K562 (cell line): ENCODE data around the gene USP20. TPM values are rescaled to one million over a fixed set of nuclear protein-coding genes. Genes with fewer than 3 reads are reported as not detected.

ENCODE experiments used
- DPF2 ChIP-seq: fragments of 450-650 bp; IDR thresholded peaks from 2 replicates; pipeline ENCODE4 v1.6.1; 2016
- HNRNPK ChIP-seq: fragments of 200-400 bp; formaldehyde crosslinking; IDR thresholded peaks from one replicate; pipeline ENCODE4 v1.6.1; 2018; ENCODE audit warnings: mild to moderate bottlenecking, low read depth, low read length; ENCODE audit not compliant: poor library complexity, severe bottlenecking
- PCBP1 ChIP-seq: fragments of 200-400 bp; formaldehyde crosslinking; IDR thresholded peaks from 2 replicates; pipeline ENCODE4 v1.6.1; 2018; ENCODE audit warnings: mild to moderate bottlenecking, low read depth, low read length; ENCODE audit not compliant: poor library complexity, severe bottlenecking
- POLR3A ChIP-seq: IDR thresholded peaks from 2 replicates; pipeline ENCODE4 v1.6.1; 2011; ENCODE audit warnings: borderline replicate concordance, mild to moderate bottlenecking, moderate library complexity; ENCODE audit not compliant: insufficient read length, insufficient read depth; ENCODE audit errors: extremely low read depth
- PURB ChIP-seq: sonication (generic); formaldehyde crosslinking; IDR thresholded peaks from 2 replicates; pipeline ENCODE4 v1.9.0; 2021; ENCODE audit warnings: low read depth, mild to moderate bottlenecking, missing genetic modification reagents
- RFX5 ChIP-seq: IDR thresholded peaks from 2 replicates; pipeline ENCODE4 v1.6.1; 2011; ENCODE audit warnings: low read depth, mild to moderate bottlenecking, improper control_type of control experiment, low read length
- SIRT6 ChIP-seq: IDR thresholded peaks from one replicate; pipeline ENCODE4 v1.6.1; 2012; ENCODE audit warnings: low read depth, mild to moderate bottlenecking, control low read depth, inconsistent platforms, low read length, moderate library complexity
- SPI1 ChIP-seq: IDR thresholded peaks from 2 replicates; pipeline ENCODE4 v1.6.1; 2011; ENCODE audit warnings: low read depth, low read length, control low read depth, borderline replicate concordance
- TAF7 ChIP-seq: fragments of 450-650 bp; IDR thresholded peaks from 2 replicates; pipeline ENCODE4 v1.6.1; 2016; ENCODE audit warnings: missing genetic modification characterization, missing compliant biosample characterization
- TFAM ChIP-seq: fragments of 250-450 bp; sonication (Bioruptor Pico); conservative IDR thresholded peaks from 2 replicates; pipeline ENCODE4 v1.5.0; 2021; ENCODE audit warnings: mild to moderate bottlenecking, moderate library complexity
- TOE1 ChIP-seq, 2 experiments: fragments of 450-650 bp in 1 of 2; sonication (generic) in 1 of 2; formaldehyde crosslinking in 1 of 2; IDR thresholded peaks; 2 replicates each; pipeline versions ENCODE4 v1.7.1 to v1.8.0; 2016 to 2022; ENCODE audit warnings: borderline replicate concordance in 2 of 2, mild to moderate bottlenecking in 2 of 2, antibody characterized with exemption in 1 of 2, inconsistent platforms in 1 of 2, low read depth in 1 of 2, missing genetic modification reagents in 1 of 2, moderate library complexity in 1 of 2
- WHSC1 ChIP-seq: IDR thresholded peaks from one replicate; pipeline ENCODE4 v1.6.1; 2012; ENCODE audit warnings: low read length, control low read depth, inconsistent platforms
- XRCC4 ChIP-seq: IDR thresholded peaks from one replicate; pipeline ENCODE4 v1.6.1; 2011; ENCODE audit not compliant: insufficient read depth, insufficient read length; ENCODE audit errors: extremely low read depth
- ZBED1 ChIP-seq: IDR thresholded peaks from 2 replicates; pipeline ENCODE4 v1.6.1; 2014
- ZFX ChIP-seq: sonication (generic); formaldehyde crosslinking; IDR thresholded peaks from 2 replicates; pipeline ENCODE4 v1.8.0; 2022; ENCODE audit warnings: mild to moderate bottlenecking, missing genetic modification reagents, moderate library complexity
- ZNF3 ChIP-seq: fragments of 250-450 bp; sonication (Bioruptor Pico); IDR thresholded peaks from 2 replicates; pipeline ENCODE4 v1.5.0; 2021; ENCODE audit warnings: mild to moderate bottlenecking, moderate library complexity
- polyA plus RNA-seq, 8 experiments: library from polyadenylated mRNA; depleted of rRNA in 4 of 8; stranded (reverse) in 5 of 8; unstranded in 3 of 8; fragments of >200 nt; fragmentation: Nextera tagmentation in 2 of 8; fragmentation: Illumina TruSeq in 1 of 8; extraction: Ambion mirVana in 2 of 8; extraction: Trizol in 1 of 8; gene quantifications; 2 replicates each; pipeline versions ENCODE4 v1.2.1 to v1.2.3, GENCODE V29; 2011 to 2014; ENCODE audit warnings: inconsistent platforms in 1 of 8, missing spikeins in 1 of 8
- total RNA-seq, 7 experiments: library from RNA; depleted of rRNA in 6 of 7; stranded (reverse); fragments of >200 nt in 6 of 7; fragmentation: Illumina TruSeq in 2 of 7; extraction: Trizol in 2 of 7; gene quantifications; 2 replicates each; pipeline versions ENCODE4 v1.2.1 to v1.2.3, GENCODE V29; 2011 to 2021; ENCODE audit warnings: low replicate concordance in 1 of 7
- TF ChIP-seq, protein P1 (sequence below): fragments of 250-450 bp; sonication (Bioruptor Pico); IDR thresholded peaks from 2 replicates; pipeline ENCODE4 v1.4.0; 2020; ENCODE audit warnings: borderline replicate concordance
- TF ChIP-seq, protein P2 (sequence below): fragments of 450-650 bp; formaldehyde crosslinking; IDR thresholded peaks from 2 replicates; pipeline ENCODE4 v1.4.0; 2022; ENCODE audit warnings: missing genetic modification characterization
- TF ChIP-seq, protein P3 (sequence below): fragments of 450-650 bp; formaldehyde crosslinking; IDR thresholded peaks from 2 replicates; pipeline ENCODE4 v1.4.0; 2020; ENCODE audit warnings: mild to moderate bottlenecking, moderate library complexity
- TF ChIP-seq, protein P4 (sequence below): sonication (generic); formaldehyde crosslinking; IDR thresholded peaks from 2 replicates; pipeline ENCODE4 v1.8.0; 2022; ENCODE audit warnings: mild to moderate bottlenecking, missing genetic modification reagents

The USP20 gene
- total and polyA plus RNA-seq, 9 of the 15 experiments (the other 6 are each of a cell fraction or from before 2014, with no cell fraction given), result 1.9 to 136 (median 49.1) TPM

DNA sequence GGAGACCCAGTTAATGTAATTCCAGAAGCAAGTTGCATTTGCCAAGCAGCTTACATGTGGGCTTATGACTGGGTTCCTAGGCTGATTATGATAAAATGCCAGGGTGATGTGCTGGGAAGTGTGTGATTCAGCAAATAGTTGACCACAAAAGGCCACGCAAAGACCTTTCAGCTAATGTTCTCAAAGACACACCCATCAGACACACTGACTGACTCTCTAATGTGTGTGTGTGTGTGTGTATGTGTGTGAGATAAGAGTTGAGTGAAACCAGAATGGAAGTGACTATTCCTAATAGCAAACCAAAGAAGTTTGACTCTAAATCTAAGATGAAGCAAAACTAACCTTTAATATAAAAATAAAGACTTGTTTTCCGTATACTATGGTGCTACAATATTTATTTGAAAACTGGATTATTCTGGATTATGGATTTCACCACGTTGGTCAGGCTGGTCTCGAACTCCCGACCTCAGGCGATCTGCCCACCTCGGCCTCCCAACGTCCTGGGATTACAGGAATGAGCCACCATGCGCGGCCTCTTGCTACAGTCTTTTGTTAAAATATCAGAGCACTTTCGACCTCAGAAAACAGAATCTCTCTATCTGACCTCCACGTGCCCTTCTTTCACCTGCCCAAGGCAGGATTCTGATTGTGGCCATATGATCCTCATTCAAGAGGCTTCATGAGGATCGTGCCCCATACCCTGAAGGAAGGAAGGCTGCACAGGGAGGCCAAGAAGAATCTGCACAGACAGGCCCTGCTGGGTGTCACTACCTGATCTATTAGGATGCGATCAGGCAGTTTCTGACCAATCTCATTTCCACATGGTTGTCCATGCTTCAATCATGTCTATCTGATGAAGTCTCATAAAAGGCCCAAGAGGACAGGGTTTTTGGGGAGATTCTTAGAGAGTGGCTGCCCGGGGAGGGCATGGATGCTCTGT is 75.6 kb downstream of the USP20 start (continued):
- TF ChIP-seq, protein P1, sequence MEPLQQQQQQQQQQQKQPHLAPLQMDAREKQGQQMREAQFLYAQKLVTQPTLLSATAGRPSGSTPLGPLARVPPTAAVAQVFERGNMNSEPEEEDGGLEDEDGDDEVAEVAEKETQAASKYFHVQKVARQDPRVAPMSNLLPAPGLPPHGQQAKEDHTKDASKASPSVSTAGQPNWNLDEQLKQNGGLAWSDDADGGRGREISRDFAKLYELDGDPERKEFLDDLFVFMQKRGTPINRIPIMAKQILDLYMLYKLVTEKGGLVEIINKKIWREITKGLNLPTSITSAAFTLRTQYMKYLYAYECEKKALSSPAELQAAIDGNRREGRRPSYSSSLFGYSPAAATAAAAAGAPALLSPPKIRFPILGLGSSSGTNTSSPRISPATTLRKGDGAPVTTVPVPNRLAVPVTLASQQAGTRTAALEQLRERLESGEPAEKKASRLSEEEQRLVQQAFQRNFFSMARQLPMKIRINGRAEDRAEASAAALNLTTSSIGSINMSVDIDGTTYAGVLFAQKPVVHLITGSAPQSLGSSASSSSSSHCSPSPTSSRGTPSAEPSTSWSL (CRISPR knock-in tag), result no peak
- TF ChIP-seq POLR3A (no peak), TOE1 (IDR thresholded peaks at IDR 0.05; ENCODE audit: borderline replicate concordance) (peak; percentile 48; the same call in 1 of the 2 replicates), TOE1 (CRISPR knock-in tag; IDR thresholded peaks at IDR 0.05; ENCODE audit: borderline replicate concordance, low read depth) (no peak), TFAM (no peak), DPF2 (peak; percentile 99), WHSC1 (no peak), RFX5 (no peak), ZBED1 (no peak), ZFX (no peak), SPI1 (0 out of 2 replicates have a peak, but pooled peaks have one; percentile 50), PCBP1 (no peak), PURB (CRISPR knock-in tag) (no peak), HNRNPK (no peak), XRCC4 (no peak), SIRT6 (no peak), TAF7 (tag) (no peak), ZNF3 (CRISPR knock-in tag) (no peak)
- TF ChIP-seq, protein P2, sequence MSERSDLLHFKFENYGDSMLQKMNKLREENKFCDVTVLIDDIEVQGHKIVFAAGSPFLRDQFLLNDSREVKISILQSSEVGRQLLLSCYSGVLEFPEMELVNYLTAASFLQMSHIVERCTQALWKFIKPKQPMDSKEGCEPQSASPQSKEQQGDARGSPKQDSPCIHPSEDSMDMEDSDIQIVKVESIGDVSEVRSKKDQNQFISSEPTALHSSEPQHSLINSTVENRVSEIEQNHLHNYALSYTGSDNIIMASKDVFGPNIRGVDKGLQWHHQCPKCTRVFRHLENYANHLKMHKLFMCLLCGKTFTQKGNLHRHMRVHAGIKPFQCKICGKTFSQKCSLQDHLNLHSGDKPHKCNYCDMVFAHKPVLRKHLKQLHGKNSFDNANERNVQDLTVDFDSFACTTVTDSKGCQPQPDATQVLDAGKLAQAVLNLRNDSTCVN (CRISPR knock-in tag), result no peak
- TF ChIP-seq, protein P3, sequence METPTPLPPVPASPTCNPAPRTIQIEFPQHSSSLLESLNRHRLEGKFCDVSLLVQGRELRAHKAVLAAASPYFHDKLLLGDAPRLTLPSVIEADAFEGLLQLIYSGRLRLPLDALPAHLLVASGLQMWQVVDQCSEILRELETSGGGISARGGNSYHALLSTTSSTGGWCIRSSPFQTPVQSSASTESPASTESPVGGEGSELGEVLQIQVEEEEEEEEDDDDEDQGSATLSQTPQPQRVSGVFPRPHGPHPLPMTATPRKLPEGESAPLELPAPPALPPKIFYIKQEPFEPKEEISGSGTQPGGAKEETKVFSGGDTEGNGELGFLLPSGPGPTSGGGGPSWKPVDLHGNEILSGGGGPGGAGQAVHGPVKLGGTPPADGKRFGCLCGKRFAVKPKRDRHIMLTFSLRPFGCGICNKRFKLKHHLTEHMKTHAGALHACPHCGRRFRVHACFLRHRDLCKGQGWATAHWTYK, result peak; percentile 71; the same call in 1 of the 2 replicates
- TF ChIP-seq, protein P4, sequence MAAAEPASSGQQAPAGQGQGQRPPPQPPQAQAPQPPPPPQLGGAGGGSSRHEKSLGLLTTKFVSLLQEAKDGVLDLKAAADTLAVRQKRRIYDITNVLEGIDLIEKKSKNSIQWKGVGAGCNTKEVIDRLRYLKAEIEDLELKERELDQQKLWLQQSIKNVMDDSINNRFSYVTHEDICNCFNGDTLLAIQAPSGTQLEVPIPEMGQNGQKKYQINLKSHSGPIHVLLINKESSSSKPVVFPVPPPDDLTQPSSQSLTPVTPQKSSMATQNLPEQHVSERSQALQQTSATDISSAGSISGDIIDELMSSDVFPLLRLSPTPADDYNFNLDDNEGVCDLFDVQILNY (CRISPR knock-in tag), result no peak
